HEK293T (cell line): Measurements from ENCODE around the gene DPP8.
A peak's percentile ranks its signal among the peaks of the same experiment; 100 is the strongest.

Source experiments
- CTCF ChIA-PET: fragments of 350-600 bp; formaldehyde crosslinking; extraction: SDS; loops from one replicate; lab custom pipeline; 2021; ENCODE audit warnings: antibody characterized with exemption, inconsistent platforms; lab: Yijun Ruan, JAX
- POLR2A ChIA-PET: fragments of 350-600 bp; formaldehyde crosslinking; extraction: SDS; loops from one replicate; lab custom pipeline; 2020; ENCODE audit warnings: antibody characterized with exemption, inconsistent platforms; lab: Yijun Ruan, JAX
- DNase-seq: peaks from one replicate; pipeline ENCODE4 v3.0.0; 2012; ENCODE audit warnings: mixed read lengths; ENCODE audit errors: extremely low spot score
- ARNT ChIP-seq: fragments of 450-650 bp; IDR thresholded peaks from 2 replicates; pipeline ENCODE4 v1.6.1; 2017; ENCODE audit warnings: mild to moderate bottlenecking
- BHLHE40 ChIP-seq: fragments of 450-650 bp; IDR thresholded peaks from 2 replicates; pipeline ENCODE4 v1.6.1; 2016; ENCODE audit warnings: mild to moderate bottlenecking, moderate library complexity, borderline replicate concordance
- CTBP1 ChIP-seq: fragments of 450-650 bp; IDR thresholded peaks from 2 replicates; pipeline ENCODE4 v1.6.1; 2016; ENCODE audit warnings: borderline replicate concordance
- ELF4 ChIP-seq: fragments of 450-650 bp; IDR thresholded peaks from 2 replicates; pipeline ENCODE4 v1.6.1; 2017; ENCODE audit warnings: antibody characterized with exemption
- FOXA1 ChIP-seq: fragments of 450-650 bp; IDR thresholded peaks from 2 replicates; pipeline ENCODE4 v1.6.1; 2016; ENCODE audit warnings: mild to moderate bottlenecking
- FOXK2 ChIP-seq: fragments of 450-650 bp; IDR thresholded peaks from 2 replicates; pipeline ENCODE4 v1.6.1; 2016; ENCODE audit warnings: mild to moderate bottlenecking
- FOXM1 ChIP-seq: fragments of 450-650 bp; IDR thresholded peaks from 2 replicates; pipeline ENCODE4 v1.6.1; 2017; ENCODE audit warnings: mild to moderate bottlenecking, borderline replicate concordance
- HDGF ChIP-seq: fragments of 450-650 bp; IDR thresholded peaks from 2 replicates; pipeline ENCODE4 v1.6.1; 2017; ENCODE audit warnings: antibody characterized with exemption, borderline replicate concordance
- L3MBTL2 ChIP-seq: fragments of 450-650 bp; conservative IDR thresholded peaks from 2 replicates; pipeline ENCODE4 v1.6.1; 2016; ENCODE audit warnings: mild to moderate bottlenecking
- LEF1 ChIP-seq: fragments of 450-650 bp; IDR thresholded peaks from 2 replicates; pipeline ENCODE4 v1.6.1; 2017; ENCODE audit warnings: mild to moderate bottlenecking, borderline replicate concordance
- NFRKB ChIP-seq: fragments of 450-650 bp; IDR thresholded peaks from 2 replicates; pipeline ENCODE4 v1.6.1; 2016; ENCODE audit warnings: mild to moderate bottlenecking, moderate library complexity
- SP1 ChIP-seq: fragments of 450-650 bp; IDR thresholded peaks from 2 replicates; pipeline ENCODE4 v1.6.1; 2017
- SUZ12 ChIP-seq: fragments of 450-650 bp; IDR thresholded peaks from 2 replicates; pipeline ENCODE4 v1.6.1; 2016; ENCODE audit warnings: mild to moderate bottlenecking
- TARDBP ChIP-seq: fragments of 450-650 bp; IDR thresholded peaks from 2 replicates; pipeline ENCODE4 v1.6.1; 2016
- ZNF384 ChIP-seq: fragments of 450-650 bp; IDR thresholded peaks from 2 replicates; pipeline ENCODE4 v1.6.1; 2016
- TF ChIP-seq, protein P1 (sequence below): fragments of 450-650 bp; IDR thresholded peaks from 2 replicates; pipeline ENCODE4 v1.6.1; 2016

DPP8 gene

DNA sequence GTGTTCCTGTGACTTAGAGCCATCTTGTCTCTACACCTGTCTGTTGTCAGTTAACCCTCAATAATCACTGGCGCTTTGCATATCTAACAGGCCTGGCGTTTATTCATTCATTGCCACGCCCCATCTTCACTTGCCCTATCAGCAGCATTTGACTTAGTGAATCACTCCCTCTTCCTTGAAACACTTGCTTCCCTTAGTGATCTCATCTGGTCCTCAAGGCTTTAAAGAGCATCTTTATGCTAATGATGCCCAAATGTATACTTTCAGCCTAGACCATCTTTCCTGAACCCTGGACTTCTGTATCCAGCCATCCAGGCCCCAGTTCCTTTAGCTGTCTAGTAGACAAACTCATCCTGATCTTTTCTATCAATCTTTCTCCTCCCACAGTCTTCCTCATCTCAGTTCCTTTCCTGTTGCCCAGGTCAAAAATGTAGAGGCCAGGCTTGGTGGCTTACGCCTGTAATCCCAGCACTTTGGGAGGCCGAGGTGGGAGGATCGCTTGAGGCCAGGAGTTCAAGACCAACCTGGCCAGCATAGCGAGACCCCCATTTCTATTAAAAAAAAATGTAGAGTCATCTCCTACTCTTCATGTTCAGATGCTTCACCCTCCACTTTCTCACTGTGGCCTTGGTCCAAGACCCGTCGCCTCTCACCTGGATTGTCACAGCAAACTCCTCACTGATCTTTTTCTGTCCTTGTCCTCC is 93.4 kb downstream of the DPP8 start:
- no peak for DNase-seq
- ChIA-PET CTCF (no interaction called here), POLR2A (no interaction called here)
- no peak for TF ChIP-seq SP1
- TF ChIP-seq FOXA1, result no peak
- TF ChIP-seq FOXM1, result no peak
- TF ChIP-seq, protein P1, sequence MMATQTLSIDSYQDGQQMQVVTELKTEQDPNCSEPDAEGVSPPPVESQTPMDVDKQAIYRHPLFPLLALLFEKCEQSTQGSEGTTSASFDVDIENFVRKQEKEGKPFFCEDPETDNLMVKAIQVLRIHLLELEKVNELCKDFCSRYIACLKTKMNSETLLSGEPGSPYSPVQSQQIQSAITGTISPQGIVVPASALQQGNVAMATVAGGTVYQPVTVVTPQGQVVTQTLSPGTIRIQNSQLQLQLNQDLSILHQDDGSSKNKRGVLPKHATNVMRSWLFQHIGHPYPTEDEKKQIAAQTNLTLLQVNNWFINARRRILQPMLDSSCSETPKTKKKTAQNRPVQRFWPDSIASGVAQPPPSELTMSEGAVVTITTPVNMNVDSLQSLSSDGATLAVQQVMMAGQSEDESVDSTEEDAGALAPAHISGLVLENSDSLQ, result no peak
- no peak for TF ChIP-seq CTBP1
- TF ChIP-seq TARDBP, result no peak
- no peak for TF ChIP-seq SUZ12
- no peak for TF ChIP-seq ELF4
- no peak for TF ChIP-seq HDGF
- TF ChIP-seq ARNT, result no peak
- TF ChIP-seq L3MBTL2, result no peak
- TF ChIP-seq NFRKB, result no peak
- TF ChIP-seq BHLHE40, result no peak
- no peak for TF ChIP-seq FOXK2
- no peak for TF ChIP-seq ZNF384
- no peak for TF ChIP-seq LEF1

GRCh38 chr15:65423150-65423975 is 94.1 kb downstream of the DPP8 start:
- TF ChIP-seq FOXA1 (no peak), FOXK2 (no peak), CTBP1 (no peak), TARDBP (no peak), ARNT (no peak)
- TF ChIP-seq, protein P1, result no peak
- POLR2A ChIA-PET, result interaction anchor here (1.6 to 3.2 kb wide), 2 partner anchors 11 to 24 kb away, joined by 3 to 17 read pairs; no protein-coding TSS in a partner anchor
- DNase-seq, result no peak
- CTCF ChIA-PET, result no interaction called here

- peak; percentile 58 for DNase-seq
- TF ChIP-seq LEF1, result no peak
- POLR2A ChIA-PET, result interaction anchor here (0.8 to 3.2 kb wide), 25 partner anchors 9 to 411 kb away, joined by 3 to 28 read pairs (median 5); partner anchors contain the start of genes DPP8, HACD3, INTS14 and PARP16
- CTCF ChIA-PET, result interaction anchor here (0.9 to 1.9 kb wide), 4 partner anchors 13 to 23 kb away, joined by 4 to 6 read pairs (median 5); no protein-coding TSS in a partner anchor
Observed at GRCh38 chr15:65421360-65422215, 95.9 kb downstream of the DPP8 start.

DNA sequence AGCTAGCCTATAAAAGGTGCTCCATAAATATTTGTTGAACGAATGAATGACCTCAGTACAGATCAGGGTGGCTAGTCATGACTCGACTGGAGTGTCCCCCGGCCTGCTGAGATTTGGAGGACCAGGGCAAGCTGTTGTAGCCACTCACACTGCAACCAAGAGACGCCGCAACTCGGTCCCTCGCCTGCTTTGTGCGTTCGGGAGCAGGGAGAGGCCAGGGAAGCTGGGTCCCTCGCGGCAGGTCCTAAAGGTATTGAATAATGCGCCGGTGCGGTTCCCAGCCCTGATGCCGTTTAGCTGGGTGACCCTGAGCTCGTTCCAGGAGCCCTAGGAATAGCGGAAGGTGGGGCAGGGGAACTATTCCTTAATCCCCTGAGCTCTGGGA is 96.5 kb downstream of the DPP8 start:
- DNase-seq, result no peak
- no peak for TF ChIP-seq SUZ12
- no peak for TF ChIP-seq ELF4
- TF ChIP-seq LEF1, result no peak
- no peak for TF ChIP-seq ZNF384
- TF ChIP-seq SP1, result no peak
- ChIA-PET CTCF (interaction anchor here (0.9 to 1.9 kb wide), 5 partner anchors 14 to 22 kb away, joined by 3 to 6 read pairs (median 5); no protein-coding TSS in a partner anchor), POLR2A (interaction anchor here (0.9 to 3.2 kb wide), 19 partner anchors 8 to 235 kb away, joined by 3 to 28 read pairs (median 5); partner anchors contain the start of genes CLPX, DPP8, INTS14 and PARP16)

- no peak for TF ChIP-seq FOXK2
- no peak for TF ChIP-seq TARDBP
- TF ChIP-seq ZNF384, result no peak
- TF ChIP-seq SUZ12, result no peak
- TF ChIP-seq LEF1, result no peak
- TF ChIP-seq BHLHE40, result no peak
- TF ChIP-seq ELF4, result no peak
- TF ChIP-seq, protein P1, result no peak
- no peak for TF ChIP-seq NFRKB
- no peak for TF ChIP-seq L3MBTL2
- no peak for TF ChIP-seq SP1
- TF ChIP-seq ARNT, result no peak
- TF ChIP-seq FOXM1, result no peak
- TF ChIP-seq CTBP1, result no peak
- no peak for TF ChIP-seq HDGF
- TF ChIP-seq FOXA1, result no peak
- CTCF ChIA-PET, result interaction anchor here (0.6 to 1.2 kb wide), 2 partner anchors 18 to 24 kb away, joined by 4 read pairs; no protein-coding TSS in a partner anchor
- POLR2A ChIA-PET, result interaction anchor here (1.1 kb wide), 1 partner anchor 17 kb away, joined by 3 read pairs; no protein-coding TSS in a partner anchor
Observed at GRCh38 chr15:65418596-65418995, 98.9 kb downstream of the DPP8 start.

More at GRCh38 chr15:65418596-65418995, 98.9 kb downstream of the DPP8 start:
- DNase-seq, result no peak
